Stimulated activated naive CD8-positive, alpha-beta T cell treated with anti-CD3 and anti-CD28 coated beads, Interleukin-15, amount 100 ng/mL, for 72 hours (primary cell): ENCODE data around the gene OR1F1.

Experiments used
- ATAC-seq: fragments of 150-1000 bp; cut with Tn5 transposase; 2 replicates; pipeline ENCODE4 v1.10.0; 2021; ENCODE audit warnings: mild to moderate bottlenecking, moderate library complexity
- DNase-seq, 2 donors: peaks; one replicate each; pipeline ENCODE4 v3.0.0; 2021 to 2022
- H3K27ac Mint-ChIP-seq, 2 donors: one replicate each; pipeline ENCODE4 v1.8.0; 2022; ENCODE audit warnings: mild to moderate bottlenecking in 2 of 2, mixed read lengths in 2 of 2, moderate library complexity in 2 of 2
- H3K27me3 Mint-ChIP-seq: one replicate; pipeline ENCODE4 v1.8.0; 2022; ENCODE audit warnings: mixed read lengths
- H3K4me1 Mint-ChIP-seq: one replicate; pipeline ENCODE4 v1.8.0; 2022; ENCODE audit warnings: mild to moderate bottlenecking, mixed read lengths
- H3K4me3 Mint-ChIP-seq, 2 donors: one replicate each; pipeline ENCODE4 v1.8.0; 2022; ENCODE audit warnings: mild to moderate bottlenecking in 2 of 2, mixed read lengths in 2 of 2, moderate library complexity in 1 of 2
- H3K9me3 Mint-ChIP-seq, 2 donors: one replicate each; pipeline ENCODE4 v1.8.0; 2022; ENCODE audit warnings: mixed read lengths in 2 of 2

Gene OR1F1

DNA sequence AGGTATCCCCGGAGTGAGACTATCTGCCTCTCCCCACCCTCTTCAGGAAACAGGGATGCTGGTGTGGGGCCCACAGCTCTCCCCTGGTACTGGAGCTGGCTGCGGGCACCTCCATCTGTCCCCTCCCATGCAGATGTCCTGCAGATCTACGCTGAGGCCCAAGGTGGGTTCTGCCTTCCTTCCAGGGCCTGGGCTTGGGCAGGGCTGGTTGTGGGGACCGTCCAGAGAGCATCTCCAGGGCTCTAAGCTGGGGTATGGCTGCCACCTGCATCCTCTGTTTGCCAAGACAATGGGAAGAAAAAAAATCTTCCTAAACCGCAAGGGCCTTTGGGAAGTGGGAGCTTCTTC lies 40.3 kb upstream of the OR1F1 start:
- no peak overlapping the region for H3K4me3 Mint-ChIP-seq
- no peak overlapping the region for H3K27ac Mint-ChIP-seq
- no peak for ATAC-seq

DNA sequence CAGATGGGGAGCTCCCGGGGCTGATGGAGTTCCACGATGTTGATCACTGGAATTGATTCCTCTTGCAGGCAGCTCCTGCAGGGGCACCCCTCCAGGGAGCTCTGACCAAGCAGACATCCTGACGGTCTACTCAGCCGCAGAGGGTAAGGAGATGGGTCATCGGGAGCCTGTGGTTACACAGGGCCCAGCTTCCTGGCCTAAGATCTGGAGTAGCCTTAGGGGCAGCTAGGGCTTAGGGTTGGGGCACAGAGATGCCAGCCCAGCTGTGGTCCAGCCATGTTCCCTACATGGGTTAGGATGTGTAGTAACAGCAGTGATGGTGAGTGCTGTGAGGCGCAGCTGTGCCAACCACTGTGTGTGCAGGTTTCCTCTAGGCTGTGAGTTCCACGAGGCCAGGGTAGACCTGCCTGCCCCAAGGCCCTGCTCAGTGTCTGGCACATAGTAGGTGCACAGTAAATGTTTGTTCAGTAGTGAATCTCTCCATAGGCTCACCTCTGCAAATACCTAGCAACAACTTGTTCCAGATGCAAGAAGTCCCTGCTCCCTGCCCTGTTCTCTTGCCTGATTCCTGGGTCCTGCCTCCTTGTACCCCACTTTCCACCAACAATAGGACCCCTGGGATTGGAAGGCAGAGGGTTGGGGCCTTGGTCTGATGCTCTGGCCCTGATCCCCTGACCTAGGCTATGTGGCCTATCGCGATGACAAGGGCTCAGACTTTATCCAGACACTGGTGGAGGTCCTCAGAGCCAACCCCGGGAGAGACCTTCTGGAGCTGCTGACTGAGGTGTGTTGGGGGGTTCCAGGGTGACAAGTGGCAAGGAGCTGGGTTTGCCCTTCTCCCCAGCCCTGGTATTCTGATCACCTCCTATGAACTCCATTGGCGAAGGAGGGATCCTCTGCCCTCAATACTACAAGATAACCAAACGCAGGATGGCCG lies 39.5 kb upstream of the OR1F1 start:
- DNase-seq (no peak), ATAC-seq (no peak)
- no peaks in the 10 kb centered on the region for H3K9me3 Mint-ChIP-seq
- peak overlapping the region; percentile 84 to 98 for H3K4me3 Mint-ChIP-seq
- peaks cover 36% of the 10 kb centered on the region for H3K4me1 Mint-ChIP-seq
- no peaks in the 10 kb centered on the region for H3K27me3 Mint-ChIP-seq
- H3K27ac Mint-ChIP-seq, result no peak overlapping the region

More for the DNA sequence above, 40.3 kb upstream of the OR1F1 start:
- H3K9me3 Mint-ChIP-seq, result no peaks in the 10 kb centered on the region
- H3K4me1 Mint-ChIP-seq, result peaks cover 34% of the 10 kb centered on the region
- no peaks in the 10 kb centered on the region for H3K27me3 Mint-ChIP-seq
- DNase-seq, result no peak

DNA sequence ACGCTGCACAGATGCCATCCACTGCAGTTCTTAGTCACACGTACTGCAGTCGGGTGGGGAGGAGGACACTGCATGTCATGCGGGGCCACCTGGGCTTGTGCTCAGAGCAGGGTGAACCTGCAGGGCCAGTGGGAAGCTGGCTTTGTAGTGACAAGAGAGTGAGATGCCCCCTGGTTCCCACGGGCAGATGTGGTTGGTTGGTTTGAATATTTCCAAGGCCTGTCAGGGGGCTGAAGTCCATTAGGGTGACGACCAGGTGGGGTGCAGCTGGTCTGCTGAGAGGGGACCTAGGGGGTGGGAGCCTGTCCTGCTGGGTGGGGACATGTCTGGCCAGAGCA lies 38.8 kb upstream of the OR1F1 start:
- DNase-seq (no peak), ATAC-seq (no peak)
- H3K27ac Mint-ChIP-seq, result peak overlapping the region in 1 of 2 donors; percentile 87
- peak overlapping the region; percentile 84 to 98 for H3K4me3 Mint-ChIP-seq
- peaks cover 0 to 3% of the 10 kb centered on the region in 2 donors for H3K9me3 Mint-ChIP-seq
- peaks cover 36% of the 10 kb centered on the region for H3K4me1 Mint-ChIP-seq
- H3K27me3 Mint-ChIP-seq, result no peaks in the 10 kb centered on the region

DNA sequence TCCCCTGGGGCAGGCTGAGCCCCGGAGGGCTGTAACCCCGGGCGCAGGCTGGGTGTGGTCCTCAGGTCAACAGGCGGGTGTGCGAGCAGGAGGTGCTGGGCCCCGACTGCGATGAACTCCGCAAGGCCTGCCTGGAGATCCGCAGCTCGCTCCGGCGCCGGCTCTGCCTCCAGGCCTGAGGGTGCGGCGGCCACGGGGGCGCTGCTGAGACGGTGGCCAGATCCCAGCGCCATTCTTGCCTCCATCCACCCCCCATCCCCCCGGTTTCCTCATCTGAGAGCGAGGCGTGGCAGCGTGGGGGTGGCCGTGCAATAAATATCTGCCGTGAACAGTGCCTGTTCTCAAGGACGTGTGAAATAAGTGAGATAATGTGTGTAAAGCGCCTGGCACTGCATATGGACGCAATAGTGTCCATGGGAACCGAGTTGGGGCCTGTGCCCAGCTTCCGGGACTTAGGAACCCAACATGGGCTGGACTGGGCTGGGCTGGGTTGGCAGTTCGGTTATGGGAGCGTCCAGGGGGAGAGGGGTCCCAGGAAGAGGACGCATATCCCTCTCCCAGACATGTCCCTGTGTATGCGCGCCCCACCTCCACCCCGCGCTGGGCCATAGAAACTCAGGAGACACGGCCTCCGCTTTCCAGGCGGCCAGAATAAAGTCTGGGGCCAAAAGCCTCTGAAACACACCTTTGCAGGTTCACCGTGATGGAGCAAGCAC lies 38.2 kb upstream of the OR1F1 start:
- no peaks in the 10 kb centered on the region for H3K27me3 Mint-ChIP-seq
- DNase-seq, result peak; percentile 69 to 73
- peaks cover 36% of the 10 kb centered on the region for H3K4me1 Mint-ChIP-seq
- H3K9me3 Mint-ChIP-seq, result peaks cover 0 to 10% of the 10 kb centered on the region in 2 donors
- peak; percentile 38 for ATAC-seq
- peak overlapping the region; percentile 67 to 83 for H3K27ac Mint-ChIP-seq
- H3K4me3 Mint-ChIP-seq, result peak overlapping the region; percentile 84 to 98

DNA sequence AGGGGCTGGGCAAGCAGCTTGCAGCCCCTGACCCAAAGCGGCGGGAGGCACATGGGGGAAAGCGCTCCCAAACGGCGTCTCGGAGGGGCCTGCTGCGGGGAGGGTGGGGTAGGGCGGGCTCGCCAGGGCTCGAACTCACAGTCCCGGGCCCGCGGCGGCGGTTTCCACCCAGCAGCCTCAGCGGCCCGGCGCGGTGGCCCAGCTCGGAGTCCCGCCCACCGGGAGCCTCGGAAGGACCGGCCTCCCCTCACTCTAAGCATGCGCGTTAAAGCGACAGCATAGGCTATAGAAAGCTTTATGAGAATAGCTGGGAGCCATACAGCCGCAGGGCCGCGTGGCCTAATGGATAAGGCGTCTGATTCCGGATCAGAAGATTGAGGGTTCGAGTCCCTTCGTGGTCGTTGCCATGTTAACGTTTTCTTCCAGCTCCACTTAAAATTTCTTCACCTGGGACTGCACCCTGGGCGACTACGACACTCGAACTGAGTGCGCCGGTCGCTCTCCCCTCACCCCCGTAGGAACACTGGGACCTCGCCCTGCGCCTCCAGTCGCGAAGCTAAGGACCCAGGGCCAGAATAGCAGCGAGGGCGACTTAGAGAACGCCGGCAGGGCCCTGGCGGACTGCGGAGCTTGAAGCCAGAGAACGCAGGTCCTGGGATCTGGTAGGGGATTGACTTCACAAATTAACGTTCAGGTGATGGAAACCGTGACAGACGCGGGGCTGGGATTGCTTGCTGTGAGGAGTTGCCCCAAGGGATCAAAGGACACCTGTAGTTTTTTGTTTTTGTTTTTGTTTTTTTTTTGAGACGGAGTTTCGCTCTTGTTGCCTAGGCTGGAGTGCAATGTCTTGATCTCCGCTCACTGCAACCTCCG lies 37.4 kb upstream of the OR1F1 start:
- H3K27me3 Mint-ChIP-seq, result no peaks in the 10 kb centered on the region
- peak; percentile 99 to 100 for DNase-seq
- H3K27ac Mint-ChIP-seq, result peak overlapping the region; percentile 90 to 99
- H3K4me3 Mint-ChIP-seq, result peak overlapping the region; percentile 88 to 98
- peaks cover 0 to 18% of the 10 kb centered on the region in 2 donors for H3K9me3 Mint-ChIP-seq
- ATAC-seq, result peak; percentile 86
- peaks cover 36% of the 10 kb centered on the region for H3K4me1 Mint-ChIP-seq

DNA sequence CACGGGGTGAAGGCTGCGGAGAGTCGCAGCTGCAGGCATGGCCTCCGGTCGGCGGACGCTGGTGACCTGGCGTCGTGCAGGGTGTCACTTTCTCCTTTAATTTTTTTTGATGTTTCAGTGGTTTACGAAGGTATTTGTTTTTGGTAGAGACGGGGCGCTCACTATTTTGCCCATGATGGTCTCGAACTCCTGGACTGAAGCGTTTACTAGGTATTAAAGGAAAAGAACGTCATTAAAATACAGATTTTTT lies 36.1 kb upstream of the OR1F1 start:
- H3K4me1 Mint-ChIP-seq, result peaks cover 37% of the 10 kb centered on the region
- peak in 1 of 2 donors; percentile 51 for DNase-seq
- peaks cover 0 to 18% of the 10 kb centered on the region in 2 donors for H3K9me3 Mint-ChIP-seq

DNA sequence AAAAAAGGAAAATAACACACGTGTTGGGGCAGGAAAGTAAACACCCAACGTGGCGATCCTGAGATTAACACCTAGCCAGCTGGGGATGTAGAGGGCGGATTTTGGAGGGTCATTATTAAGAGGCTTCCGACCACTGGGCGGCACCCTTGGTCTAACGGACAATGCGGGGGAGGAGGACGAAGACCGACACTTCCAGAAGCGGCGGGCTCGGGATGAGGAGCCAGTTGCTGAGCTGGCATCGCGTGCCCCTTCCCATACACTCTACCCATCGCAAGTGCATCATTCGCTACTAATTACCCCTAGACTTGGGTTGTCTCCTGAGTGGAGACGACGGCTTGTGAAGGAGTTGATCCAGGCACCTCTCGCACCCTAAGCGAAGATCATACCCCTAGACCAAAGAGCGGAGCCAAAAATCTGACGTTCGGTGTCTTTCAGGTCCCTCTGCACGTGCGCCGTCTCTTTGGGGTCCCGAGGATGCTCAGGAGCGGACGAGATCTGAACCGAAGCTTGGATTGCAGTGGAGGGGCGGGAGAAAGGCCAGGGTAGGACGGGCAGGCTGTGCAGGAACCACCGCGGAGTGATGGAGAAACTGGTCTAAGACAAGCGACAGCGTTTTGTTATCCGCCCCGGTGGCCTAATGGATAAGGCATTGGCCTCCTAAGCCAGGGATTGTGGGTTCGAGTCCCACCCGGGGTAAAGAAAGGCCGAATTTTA lies 35.6 kb upstream of the OR1F1 start:
- H3K27me3 Mint-ChIP-seq, result peaks cover 7% of the 10 kb centered on the region
- DNase-seq, result peak; percentile 84 to 90
- H3K27ac Mint-ChIP-seq, result peak overlapping the region; percentile 75 to 99
- peak; percentile 44 for ATAC-seq
- H3K4me1 Mint-ChIP-seq, result peaks cover 42% of the 10 kb centered on the region
- H3K9me3 Mint-ChIP-seq, result peaks cover 0 to 18% of the 10 kb centered on the region in 2 donors
- peak overlapping the region; percentile 82 to 90 for H3K4me3 Mint-ChIP-seq

More for the DNA sequence above, 36.1 kb upstream of the OR1F1 start:
- peaks cover 2% of the 10 kb centered on the region for H3K27me3 Mint-ChIP-seq
- H3K4me3 Mint-ChIP-seq, result peak overlapping the region; percentile 82 to 90
- no peak for ATAC-seq
- peak overlapping the region; percentile 75 to 99 for H3K27ac Mint-ChIP-seq

DNA sequence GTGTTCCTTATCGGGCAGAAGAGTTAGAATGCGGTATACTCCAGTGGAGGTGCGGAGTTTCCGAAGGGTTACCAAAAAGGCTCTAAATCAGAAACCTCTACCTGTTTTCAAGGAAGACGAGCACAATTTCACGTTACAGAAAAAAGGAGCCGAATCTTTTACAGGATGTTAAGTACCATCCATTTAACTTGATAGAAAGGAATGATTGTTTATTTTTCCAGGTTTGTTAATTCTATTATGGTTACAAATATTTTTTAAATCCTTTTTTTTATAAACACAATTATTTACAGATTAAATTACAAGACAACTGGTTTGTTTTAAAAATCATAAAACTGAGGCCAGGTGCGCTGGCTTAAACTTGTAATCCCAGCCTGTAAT lies 35.0 kb upstream of the OR1F1 start:
- peak overlapping the region; percentile 82 to 90 for H3K4me3 Mint-ChIP-seq
- DNase-seq (no peak), ATAC-seq (no peak)
- peak overlapping the region; percentile 75 to 99 for H3K27ac Mint-ChIP-seq
- peaks cover 0 to 18% of the 10 kb centered on the region in 2 donors for H3K9me3 Mint-ChIP-seq
- peaks cover 48% of the 10 kb centered on the region for H3K4me1 Mint-ChIP-seq
- peaks cover 12% of the 10 kb centered on the region for H3K27me3 Mint-ChIP-seq

DNA sequence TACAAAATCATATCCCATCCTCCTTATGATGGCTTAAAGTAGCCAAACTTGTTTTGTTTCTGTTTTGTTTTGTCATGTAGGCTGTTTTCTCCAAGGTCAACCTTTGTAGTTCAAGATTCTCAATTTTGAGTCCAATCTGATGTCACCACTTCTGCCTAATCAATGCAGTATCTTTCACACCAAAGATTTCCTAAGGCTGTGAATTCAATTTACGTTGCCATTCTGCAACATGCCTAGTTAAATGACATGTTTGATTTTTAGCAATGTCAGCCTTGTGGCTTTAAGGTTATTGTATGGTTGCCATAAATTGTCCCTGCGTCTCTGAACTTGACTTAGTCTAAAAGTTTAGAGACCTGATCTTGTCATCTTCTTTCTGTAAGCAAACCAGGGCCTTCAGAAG lies 32.8 kb upstream of the OR1F1 start:
- Mint-ChIP-seq H3K4me1 (peaks cover 52% of the 10 kb centered on the region), H3K4me3 (no peak overlapping the region), H3K27me3 (peaks cover 14% of the 10 kb centered on the region), H3K27ac (no peak overlapping the region), H3K9me3 (peaks cover 0 to 18% of the 10 kb centered on the region in 2 donors)
- DNase-seq, result no peak
- no peak for ATAC-seq

DNA sequence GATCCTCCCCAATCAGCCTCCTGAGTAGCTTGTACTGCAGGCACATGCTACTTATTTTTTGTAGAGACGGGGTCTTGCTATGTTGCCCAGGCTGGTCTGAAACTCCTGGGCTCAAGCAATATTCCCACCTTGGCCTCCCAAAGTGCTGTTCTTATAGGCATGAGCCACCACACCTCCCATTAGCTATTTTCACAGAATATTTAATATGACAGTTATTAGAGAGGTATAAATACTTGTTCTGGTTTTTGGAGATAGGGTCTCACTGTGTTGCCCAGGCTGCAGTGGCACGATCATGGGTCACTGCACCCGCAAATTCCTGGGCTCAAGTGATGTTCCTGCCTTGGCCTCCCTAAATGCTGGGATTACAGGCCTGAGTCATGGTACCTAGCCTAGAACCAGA lies 32.0 kb upstream of the OR1F1 start:
- H3K4me3 Mint-ChIP-seq, result no peak overlapping the region
- H3K9me3 Mint-ChIP-seq, result peaks cover 0 to 18% of the 10 kb centered on the region in 2 donors
- no peak for ATAC-seq
- peaks cover 48% of the 10 kb centered on the region for H3K4me1 Mint-ChIP-seq
- no peak overlapping the region for H3K27ac Mint-ChIP-seq
- DNase-seq, result no peak
- peaks cover 14% of the 10 kb centered on the region for H3K27me3 Mint-ChIP-seq

DNA sequence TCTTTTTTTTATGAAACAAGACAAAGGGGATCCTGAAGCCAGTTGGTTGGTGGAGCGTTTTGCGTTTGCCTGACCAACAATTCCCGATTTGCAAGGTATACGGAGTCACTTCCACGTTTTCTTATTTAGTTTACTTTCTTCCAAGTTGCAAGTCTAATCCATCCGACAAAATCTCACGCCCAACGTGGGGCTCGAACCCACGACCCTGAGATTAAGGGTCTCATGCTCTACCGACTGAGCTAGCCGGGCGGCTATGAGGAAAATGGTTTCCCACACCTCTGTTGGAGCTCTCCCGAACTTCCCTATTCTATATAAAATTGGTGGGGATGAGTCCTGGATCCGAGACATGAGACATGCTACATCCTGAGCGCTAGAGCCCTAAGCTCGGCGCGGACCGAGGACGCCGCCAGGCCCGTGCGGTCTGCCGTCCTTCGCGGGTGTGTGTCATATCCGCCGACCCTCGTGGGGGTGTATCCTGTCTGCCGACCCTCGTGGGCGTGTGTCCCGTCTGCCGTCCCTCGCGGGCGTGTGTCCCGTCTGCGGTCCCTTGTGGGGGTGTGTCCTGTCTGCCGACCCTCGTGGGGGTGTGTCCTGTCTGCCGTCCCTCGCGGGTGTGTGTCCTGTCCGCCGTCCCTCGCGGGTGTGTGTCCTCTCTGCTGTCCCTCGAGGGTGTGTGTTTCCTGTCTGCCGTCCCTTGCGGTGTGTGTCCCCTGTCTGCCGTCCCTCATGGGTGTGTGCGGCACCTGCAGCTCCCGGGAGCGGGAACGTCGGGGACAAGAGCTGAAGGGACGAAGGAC lies 30.6 kb upstream of the OR1F1 start:
- DNase-seq, result peak; percentile 53 to 70
- Mint-ChIP-seq H3K9me3 (peaks cover 0 to 18% of the 10 kb centered on the region in 2 donors), H3K27ac (peak overlapping the region; percentile 50 to 84), H3K27me3 (peaks cover 14% of the 10 kb centered on the region), H3K4me1 (peaks cover 37% of the 10 kb centered on the region), H3K4me3 (peak overlapping the region; percentile 93)
- peak; percentile 33 for ATAC-seq

DNA sequence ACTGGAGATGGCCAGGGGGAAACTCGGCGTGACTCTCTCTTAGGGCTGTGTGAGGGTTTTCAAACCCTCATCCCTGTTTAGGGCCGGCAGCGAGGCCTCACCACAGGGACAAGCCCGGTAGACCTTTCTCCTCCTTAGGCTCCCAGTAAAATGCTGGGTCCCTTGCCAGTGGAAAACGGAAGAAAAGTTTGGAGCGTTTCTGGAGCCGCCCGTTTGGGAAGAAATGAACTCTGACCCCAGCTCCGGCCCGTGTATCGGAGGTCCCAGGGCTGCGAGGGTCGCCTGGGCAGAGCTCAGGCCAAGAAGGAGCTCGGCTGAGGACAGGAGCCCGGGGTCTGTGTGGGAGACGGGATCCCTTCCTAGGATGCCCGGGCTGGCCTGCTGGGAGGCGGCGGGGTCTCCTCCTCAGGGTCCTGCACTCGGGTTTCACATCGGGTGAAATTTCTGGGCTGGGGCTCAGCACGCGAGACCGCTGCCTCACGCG lies 29.9 kb upstream of the OR1F1 start:
- DNase-seq, result no peak
- peaks cover 0 to 18% of the 10 kb centered on the region in 2 donors for H3K9me3 Mint-ChIP-seq
- H3K27ac Mint-ChIP-seq, result peak overlapping the region; percentile 50 to 84
- peaks cover 14% of the 10 kb centered on the region for H3K27me3 Mint-ChIP-seq
- peaks cover 32% of the 10 kb centered on the region for H3K4me1 Mint-ChIP-seq
- peak; percentile 22 for ATAC-seq
- H3K4me3 Mint-ChIP-seq, result peak overlapping the region; percentile 93

DNA sequence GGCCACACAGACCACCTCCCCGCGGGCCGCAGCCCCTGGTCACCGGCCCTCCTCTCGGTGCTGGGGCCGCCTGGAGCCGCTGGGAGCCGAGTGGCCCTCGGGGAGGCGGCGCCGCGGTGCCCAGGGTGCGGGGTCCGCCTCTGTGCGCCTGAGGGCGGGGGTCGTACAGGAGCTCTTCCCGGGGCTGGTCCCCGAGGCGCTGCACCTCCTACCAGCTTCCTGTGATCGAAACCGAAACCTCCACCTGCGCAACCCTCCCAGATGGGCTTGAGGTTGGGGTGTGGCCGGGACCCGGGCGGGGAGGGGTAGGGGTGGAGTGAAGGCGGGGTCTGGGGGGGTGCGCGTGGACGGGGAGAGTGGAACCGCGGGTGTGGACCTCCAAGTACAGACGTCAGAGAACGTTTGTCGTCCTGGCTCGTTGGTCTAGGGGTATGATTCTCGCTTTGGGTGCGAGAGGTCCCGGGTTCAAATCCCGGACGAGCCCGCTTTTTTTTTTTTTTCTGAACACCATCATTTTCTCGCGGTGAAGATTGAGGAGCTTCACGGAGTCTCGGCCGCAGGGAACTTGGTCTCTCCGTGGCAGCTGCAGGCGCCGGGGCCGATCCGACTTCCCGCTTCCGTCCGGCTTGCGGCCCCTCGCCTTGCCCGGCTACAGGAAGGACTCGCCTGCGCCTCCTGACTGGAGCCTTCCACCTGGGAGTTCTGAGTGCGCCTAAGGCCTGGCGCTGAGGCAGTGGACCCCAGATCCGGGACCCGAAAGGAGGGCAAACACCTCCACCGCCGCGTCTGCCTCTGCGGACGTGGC lies 29.3 kb upstream of the OR1F1 start:
- ATAC-seq, result peak; percentile 83
- peaks cover 14% of the 10 kb centered on the region for H3K27me3 Mint-ChIP-seq
- peaks cover 36% of the 10 kb centered on the region for H3K4me1 Mint-ChIP-seq
- H3K4me3 Mint-ChIP-seq, result peak overlapping the region; percentile 93
- DNase-seq, result peak; percentile 77 to 85
- peak overlapping the region; percentile 75 to 97 for H3K27ac Mint-ChIP-seq
- peaks cover 0 to 18% of the 10 kb centered on the region in 2 donors for H3K9me3 Mint-ChIP-seq
